A673 (cell line): Measurements from ENCODE around the gene POM121L2.

Experiments used
- CTCF ChIP-seq: fragments of 300-800, 200-600 bp; sonication (generic); conservative IDR thresholded peaks from 2 replicates; pipeline ENCODE4 v1.5.1; 2017; ENCODE audit warnings: low read depth, mild to moderate bottlenecking, antibody characterized with exemption, low read length, moderate library complexity, mixed read lengths
- EZH2 ChIP-seq: fragments of 200-600 bp; sonication (generic); IDR thresholded peaks from 2 replicates; pipeline ENCODE4 v1.6.1; 2017; ENCODE audit warnings: borderline replicate concordance, low read depth, mild to moderate bottlenecking, mixed read lengths, antibody characterized with exemption, low read length; ENCODE audit not compliant: poor library complexity, severe bottlenecking

- TF ChIP-seq CTCF = no peak
- TF ChIP-seq EZH2 = no peak
These were observed 16.6 kb downstream of the POM121L2 start for GRCh38 chr6:27295301-27296079.
